Activated gamma-delta T cell treated with anti-CD3 and anti-CD28 coated beads, Interleukin-2, amount 50 U/mL, for 16 hours (primary cell): ENCODE measurements around the gene PRAMEF1.
"Not testable (repeated sequence)": the region's sequence is repeated elsewhere in the genome, so short reads cannot be mapped to it uniquely, and the experiment has no call there.

ENCODE experiments used
- DNase-seq: peaks from one replicate; pipeline ENCODE4 v3.0.0-alpha.2; 2020; ENCODE audit warnings: low read depth

The PRAMEF1 gene

GRCh38 chr1:12775443-12775842, 15.8 kb upstream of the PRAMEF1 start:
- no peak for DNase-seq

- no peak for DNase-seq
These were observed 14.2 kb upstream of the PRAMEF1 start for GRCh38 chr1:12776801-12777557.

- no peak for DNase-seq
These were observed 13.1 kb upstream of the PRAMEF1 start for GRCh38 chr1:12778061-12778460.

GRCh38 chr1:12778907-12779306, 12.3 kb upstream of the PRAMEF1 start:
- no peak for DNase-seq

GRCh38 chr1:12781488-12781887, 9.7 kb upstream of the PRAMEF1 start:
- DNase-seq: not testable (repeated sequence)

- DNase-seq: not testable (repeated sequence)
These were observed 7.4 kb upstream of the PRAMEF1 start for GRCh38 chr1:12783783-12784182.

- DNase-seq: not testable (repeated sequence)
These were observed 6.5 kb upstream of the PRAMEF1 start for GRCh38 chr1:12784729-12785128.

- no peak for DNase-seq
These were observed 7.7 kb downstream of the PRAMEF1 start for GRCh38 chr1:12798911-12799310.

GRCh38 chr1:12799730-12800129, 8.5 kb downstream of the PRAMEF1 start:
- DNase-seq: no peak

- DNase-seq: no peak
These were observed 18.7 kb downstream of the PRAMEF1 start for GRCh38 chr1:12809933-12810332.

GRCh38 chr1:12810691-12811408, 19.7 kb downstream of the PRAMEF1 start:
- DNase-seq: no peak

- DNase-seq: no peak
These were observed 20.2 kb downstream of the PRAMEF1 start for GRCh38 chr1:12811409-12811784.

- not testable (repeated sequence) for DNase-seq
These were observed 27.9 kb downstream of the PRAMEF1 start for GRCh38 chr1:12819061-12819460.

GRCh38 chr1:12831310-12831709, 40.1 kb downstream of the PRAMEF1 start, which contains the start of gene PRAMEF11:
Gene PRAMEF11, minus strand, starts transcription at chr1:12831410. Its CDS starts 2,621 bp downstream, at chr1:12828789.
- DNase-seq: not testable (repeated sequence)

- not testable (repeated sequence) for DNase-seq
These were observed 42.1 kb downstream of the PRAMEF1 start for GRCh38 chr1:12833251-12833650.
